HG03342 (cell line): ENCODE measurements around the gene PAFAH1B1.
"Not testable (repeated sequence)": the region's sequence is repeated elsewhere in the genome, so short reads cannot be mapped to it uniquely, and the experiment has no call there.

ENCODE experiments used
- ATAC-seq: cut with Tn5 transposase; IDR thresholded peaks from one replicate; pipeline ENCODE4 v1.9.1; 2021; ENCODE audit warnings: mild to moderate bottlenecking, moderate library complexity; ENCODE audit not compliant: unreplicated experiment

The PAFAH1B1 gene

DNA sequence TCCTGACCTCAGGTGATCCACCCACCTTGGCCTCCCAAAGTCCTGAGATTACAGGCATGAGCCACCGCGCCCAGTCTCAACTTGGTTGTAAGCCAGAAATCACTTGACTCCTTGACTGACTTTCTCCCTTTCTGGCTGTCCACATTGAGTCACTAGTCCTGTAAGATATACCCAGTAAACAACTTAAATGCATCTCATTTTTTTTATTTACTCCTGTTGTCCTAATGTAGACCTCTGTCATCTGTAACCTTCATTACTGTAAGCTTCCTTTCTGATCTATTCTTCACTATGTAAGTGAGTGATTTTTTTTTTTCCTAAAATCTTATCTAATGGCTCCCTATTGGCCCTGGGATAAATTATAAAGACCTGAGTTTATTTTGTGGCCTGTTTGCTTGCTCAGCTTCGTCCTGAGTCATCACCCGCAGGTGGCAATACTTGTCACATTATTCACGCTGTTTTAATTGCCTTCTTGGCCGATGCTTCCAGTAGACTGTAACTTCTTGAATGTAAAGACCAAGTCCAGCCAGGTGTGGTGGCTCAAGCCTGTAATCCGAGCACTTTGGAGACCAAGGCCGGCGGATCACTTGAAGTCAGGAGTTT, 41.0 kb downstream of the PAFAH1B1 start:
- no peak for ATAC-seq

DNA sequence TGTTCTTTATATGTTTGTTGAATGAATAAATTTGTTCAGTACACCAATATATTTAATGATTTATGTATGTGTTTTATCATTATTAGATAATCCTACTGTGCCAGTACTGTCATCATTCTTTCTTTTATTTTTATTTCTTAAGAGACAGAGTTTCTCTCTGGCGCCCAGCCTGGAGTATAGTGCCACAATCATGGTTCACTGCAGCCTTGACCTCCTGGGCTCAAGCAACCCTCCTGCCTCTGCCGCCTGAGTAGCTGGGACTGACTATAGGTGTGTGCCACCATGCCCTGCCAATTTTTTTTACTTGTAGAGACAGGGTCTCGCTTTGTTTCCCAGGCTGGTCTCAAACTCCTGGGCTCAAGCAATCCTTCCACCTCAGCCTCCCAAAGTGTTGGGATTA, 41.8 kb downstream of the PAFAH1B1 start:
- no peak for ATAC-seq

DNA sequence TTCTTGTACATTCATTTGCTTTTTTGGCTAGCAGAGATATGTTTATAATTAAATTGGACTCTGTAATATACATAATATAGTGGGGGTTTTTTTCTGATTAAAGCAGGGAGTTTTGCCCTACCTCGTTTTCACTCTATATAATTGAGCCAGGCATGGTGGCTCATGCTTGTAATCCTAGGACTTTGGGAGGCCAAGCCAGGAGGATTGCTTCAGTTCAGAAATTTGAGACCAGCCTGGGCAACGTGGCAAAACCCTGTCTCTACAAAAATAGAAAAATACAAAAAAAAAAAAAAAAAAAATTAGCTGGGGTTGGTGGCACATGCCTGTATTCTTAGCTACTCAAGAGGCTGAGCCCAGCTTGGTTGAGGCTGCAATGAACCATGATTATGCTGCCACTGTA, 42.2 kb downstream of the PAFAH1B1 start:
- ATAC-seq, result no peak

DNA sequence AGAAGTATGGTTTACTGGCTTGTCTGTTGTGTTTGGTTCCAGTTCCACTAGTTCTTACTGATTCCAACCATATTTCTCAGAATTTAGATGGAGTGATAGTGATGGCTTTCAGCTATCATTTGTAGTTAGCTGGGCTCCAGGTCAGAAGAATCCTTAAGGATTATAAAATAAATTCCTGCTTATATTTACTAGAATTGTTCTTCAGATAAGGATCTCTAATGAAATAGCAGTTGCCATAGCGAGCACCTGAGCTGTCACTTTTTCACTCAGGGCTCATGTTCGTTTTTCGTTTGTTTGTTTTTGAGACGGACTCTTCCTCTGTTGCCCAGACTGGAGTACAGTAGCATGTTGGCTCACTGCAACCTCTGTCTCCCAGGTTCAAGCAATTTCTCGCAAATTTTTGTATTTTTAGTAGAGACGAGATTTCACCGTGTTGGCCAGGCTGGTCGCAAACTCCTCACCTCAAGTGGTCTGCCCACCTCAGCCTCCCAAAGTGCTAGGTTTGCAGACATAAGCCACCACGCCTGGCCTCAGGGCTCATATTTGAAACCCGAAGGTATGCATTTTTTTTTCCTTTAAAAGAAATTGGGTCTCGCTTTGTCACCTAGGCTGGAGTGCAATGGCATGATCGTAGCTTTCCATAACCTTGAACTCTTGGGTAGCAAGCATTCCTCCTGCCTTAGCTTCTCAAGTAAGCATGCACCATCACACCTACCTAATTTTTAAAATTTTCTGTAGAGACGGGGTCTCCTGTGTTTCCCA, 42.9 kb downstream of the PAFAH1B1 start:
- ATAC-seq, result no peak

DNA sequence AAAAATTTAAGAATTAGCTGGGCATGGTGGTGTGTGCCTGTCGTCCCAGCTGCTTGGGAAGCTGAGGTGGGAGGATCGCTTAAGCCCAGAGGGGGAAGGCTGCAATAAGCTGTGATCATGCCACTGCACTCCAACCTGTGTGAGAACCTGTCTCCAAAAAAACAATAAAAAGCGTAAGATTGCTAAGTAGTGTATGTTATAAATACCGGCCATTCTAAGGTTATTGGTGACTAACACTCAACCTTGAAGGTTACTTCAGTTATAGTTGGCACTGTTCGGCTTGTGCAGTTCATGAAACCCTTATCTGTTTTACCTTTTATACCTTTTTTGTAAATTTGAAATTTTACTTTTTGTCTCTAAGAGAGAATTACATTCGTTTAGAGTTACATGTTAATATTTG, 44.0 kb downstream of the PAFAH1B1 start:
- no peak for ATAC-seq

DNA sequence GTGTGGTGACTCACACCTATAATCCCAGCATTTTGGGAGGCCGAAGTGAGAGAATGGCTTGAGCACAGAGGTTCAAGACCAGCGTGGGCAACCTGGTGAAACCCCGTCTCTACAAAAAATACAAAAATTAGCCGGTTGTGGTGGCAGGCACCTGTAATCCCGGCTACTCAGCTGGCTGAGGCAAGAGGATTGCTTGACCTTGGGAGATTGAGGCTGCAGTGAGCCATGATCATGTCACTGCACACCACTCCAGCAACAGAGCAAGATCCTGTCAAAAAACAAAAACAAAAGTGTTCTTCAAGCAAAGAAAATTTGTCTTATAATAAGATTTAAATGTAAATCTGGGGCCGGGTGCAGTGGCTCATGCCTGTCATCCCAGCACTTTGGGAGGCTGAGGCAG, 51.5 kb downstream of the PAFAH1B1 start:
- ATAC-seq, result no peak

DNA sequence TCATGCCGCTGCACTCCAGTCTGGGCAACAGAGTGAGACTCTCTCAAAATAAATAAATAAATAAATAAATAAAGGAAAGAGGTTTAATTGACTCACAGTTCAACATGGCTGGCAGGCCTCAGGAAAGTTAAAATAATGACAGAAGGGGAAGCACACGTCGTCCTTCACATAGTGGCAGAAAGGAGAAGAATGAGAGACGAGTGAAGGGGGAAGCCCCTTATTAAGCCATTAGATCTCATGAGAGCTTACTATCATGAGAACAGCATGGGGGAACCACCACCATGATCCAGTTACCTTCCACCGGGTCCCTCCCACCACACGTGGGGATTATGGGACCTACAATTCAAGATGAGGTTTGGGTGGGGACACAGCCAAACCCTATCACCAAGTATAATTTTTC, 54.5 kb downstream of the PAFAH1B1 start:
- no peak for ATAC-seq

DNA sequence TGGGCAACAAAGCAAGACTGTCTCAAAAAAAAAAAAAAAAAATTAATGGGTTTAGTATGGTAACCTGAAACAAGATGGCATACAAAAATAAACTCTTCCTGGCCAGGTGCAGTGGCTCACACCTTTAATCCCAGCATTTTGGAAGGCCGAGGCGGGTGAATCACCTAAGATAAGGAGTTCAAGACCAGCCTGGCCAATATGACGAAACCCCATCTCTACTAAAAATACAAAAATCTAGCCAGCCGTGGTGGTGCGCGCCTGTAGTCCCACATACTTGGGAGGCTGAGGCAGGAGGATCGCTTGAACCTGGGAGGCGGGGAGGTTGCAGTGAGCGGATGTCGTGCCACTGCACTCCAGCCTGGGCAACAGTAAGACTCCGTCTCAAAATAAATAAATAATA, 55.7 kb downstream of the PAFAH1B1 start:
- no peak for ATAC-seq

DNA sequence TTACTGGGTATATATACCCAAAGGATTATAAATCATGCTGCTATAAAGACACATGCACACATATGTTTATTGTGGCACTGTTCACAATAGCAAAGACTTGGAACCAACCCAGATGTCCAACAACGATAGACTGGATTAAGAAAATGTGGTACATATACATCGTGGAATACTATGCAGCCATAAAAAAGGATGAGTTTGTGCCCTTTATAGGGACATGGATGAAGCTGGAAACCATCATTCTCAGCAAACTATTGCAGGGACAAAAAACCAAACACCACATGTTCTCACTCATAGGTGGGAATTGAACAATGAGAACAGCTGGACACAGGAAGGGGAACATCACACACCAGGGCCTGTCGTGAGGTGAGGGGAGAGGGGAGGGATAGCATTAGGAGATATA, 59.5 kb downstream of the PAFAH1B1 start:
- ATAC-seq, result not testable (repeated sequence)

DNA sequence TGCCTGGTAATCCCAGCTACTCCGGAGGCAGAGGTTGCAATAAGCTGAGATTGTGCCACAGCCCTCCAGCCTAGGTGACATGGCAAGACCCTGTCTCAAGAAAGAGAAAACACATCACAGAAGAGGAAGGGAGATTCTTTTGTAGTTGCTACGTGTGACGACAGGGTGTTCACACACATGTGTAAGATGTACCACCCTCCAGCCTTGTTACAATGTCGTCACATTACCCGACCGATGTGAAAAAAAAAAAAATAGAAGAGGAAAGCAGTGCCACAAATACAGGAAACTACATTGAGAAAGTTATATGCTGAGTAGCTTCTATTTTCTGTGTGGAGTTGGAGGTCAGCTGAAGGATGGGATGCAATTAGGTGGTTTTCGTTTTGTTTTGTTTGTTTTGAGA, 62.1 kb downstream of the PAFAH1B1 start:
- no peak for ATAC-seq

DNA sequence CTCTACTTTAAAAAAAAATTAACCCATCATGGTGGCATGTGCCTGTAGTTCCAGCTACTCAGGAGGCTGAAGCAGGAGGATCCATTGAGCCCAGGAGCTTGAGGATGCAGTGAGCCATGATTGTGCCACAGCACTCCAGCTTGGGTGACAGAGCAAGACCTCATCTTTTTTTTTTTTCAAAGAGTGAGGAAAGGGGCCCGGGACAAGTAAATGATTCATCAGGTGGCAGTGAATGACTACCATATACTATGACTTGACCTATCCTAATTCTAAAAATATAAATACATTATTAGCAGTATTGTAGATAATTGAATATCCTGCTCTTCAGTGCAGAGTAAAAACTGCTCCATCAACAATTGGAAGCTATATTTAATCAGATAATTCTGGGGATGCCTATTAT, 62.8 kb downstream of the PAFAH1B1 start:
- ATAC-seq, result no peak

DNA sequence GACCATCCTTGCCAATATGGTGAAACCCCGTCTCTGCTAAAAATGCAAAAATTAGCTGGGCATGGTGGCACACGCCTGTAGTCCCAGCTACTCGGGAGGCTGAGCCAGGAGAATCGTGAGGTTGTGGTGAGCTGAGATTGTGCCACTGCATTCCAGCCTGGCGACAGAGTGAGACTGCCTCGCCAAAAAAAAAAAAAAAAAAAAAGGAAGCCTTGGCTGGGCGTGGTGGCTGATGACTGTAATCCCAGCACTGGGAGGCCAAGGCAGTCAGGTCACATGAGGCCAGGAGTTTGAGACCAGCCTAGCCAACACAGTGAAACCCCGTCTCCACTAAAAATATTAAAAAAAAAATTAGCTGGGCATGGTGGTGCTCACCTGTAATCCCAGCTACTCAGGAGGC, 65.9 kb downstream of the PAFAH1B1 start:
- not testable (repeated sequence) for ATAC-seq

DNA sequence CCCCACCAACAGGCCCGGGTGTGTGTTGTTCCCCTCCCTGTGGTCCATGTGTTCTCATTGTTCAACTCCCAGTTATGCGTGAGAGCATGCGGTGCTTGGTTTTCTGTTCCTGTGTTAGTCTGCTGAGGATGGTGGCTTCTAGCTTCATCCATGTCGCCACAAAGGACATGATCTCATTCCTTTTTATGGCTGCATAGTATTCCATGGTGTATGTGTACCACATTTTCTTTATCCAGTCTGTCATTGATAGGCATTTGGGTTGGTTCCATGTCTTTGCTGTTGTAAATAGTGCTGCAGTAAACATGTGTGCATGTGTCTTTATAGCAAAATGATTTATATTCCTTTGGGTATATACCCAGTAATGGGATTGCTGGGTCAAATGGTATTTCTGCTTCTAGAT, 67.0 kb downstream of the PAFAH1B1 start:
- ATAC-seq, result not testable (repeated sequence)

DNA sequence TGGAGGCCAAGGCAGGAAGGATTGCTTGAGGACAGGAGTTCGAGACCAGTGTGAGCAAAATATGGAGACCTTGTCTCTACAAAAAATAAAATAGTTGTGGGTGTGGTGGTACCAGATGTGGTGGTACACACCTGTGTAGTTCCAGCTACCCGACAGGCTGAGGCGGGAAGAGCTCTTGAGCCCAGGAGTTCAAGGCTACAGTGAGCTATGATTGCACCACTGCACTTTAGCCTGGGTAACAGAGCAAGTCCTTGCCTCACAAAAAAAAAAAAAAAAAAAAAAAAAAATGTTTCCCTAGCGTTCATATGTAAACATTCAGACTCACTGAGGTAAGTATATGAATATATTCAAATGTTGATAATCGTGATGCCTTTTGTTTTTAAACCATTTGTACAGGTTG, 78.6 kb downstream of the PAFAH1B1 start:
- ATAC-seq, result no peak

DNA sequence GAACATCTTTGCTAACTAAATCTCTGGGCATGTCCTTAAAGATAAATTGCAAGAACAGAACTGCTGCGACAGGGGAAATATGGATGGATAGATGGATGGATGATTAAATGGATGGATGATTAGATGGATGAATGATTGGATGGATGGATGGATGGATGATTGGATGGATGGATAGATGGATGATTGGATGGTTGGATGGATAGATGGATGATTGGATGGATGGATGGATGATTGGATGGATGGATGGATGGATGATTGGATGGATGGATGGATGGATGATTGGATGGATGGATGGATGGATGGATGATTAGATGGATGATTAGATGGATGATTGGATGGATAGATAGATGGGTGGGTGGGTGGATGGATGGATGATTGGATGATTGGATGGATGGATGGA, 85.8 kb downstream of the PAFAH1B1 start:
- ATAC-seq, result not testable (repeated sequence)

DNA sequence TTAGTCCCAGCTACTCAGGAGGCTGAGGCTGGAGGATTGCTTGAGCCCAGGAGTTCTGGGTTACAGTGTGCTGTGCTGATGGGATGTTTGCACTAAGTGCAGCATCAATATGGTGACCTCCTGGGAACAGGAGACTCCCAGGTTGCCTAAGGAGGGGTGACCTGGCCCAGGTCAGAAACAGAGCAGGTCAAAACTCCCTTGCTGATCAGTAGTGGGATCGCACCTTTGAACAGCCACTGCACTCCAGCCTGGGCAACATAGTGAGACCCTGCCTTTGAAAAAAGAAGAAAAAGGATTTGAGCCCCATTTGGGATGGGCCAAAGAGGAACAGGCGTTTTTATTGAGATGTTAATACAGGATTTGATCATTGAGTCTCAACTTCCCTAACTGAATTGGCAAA, 87.5 kb downstream of the PAFAH1B1 start:
- no peak for ATAC-seq

DNA sequence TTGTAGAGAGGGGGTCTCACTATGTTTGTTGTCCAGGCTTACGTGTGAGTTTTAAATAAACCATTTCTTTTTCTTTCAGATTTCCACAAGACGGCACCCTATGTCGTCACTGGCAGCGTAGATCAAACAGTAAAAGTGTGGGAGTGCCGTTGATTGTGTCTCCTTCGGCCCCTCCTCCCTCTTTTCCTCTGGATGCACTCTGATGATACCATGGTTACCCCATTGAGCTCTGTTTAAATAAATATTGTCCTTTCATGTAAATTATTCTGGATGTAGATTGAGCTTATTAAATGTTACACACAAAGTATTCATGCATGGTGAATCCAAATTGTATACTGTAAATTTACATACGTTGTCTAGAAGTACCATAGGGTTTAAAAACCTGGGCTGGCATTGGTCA, 88.2 kb downstream of the PAFAH1B1 start:
- no peak for ATAC-seq

DNA sequence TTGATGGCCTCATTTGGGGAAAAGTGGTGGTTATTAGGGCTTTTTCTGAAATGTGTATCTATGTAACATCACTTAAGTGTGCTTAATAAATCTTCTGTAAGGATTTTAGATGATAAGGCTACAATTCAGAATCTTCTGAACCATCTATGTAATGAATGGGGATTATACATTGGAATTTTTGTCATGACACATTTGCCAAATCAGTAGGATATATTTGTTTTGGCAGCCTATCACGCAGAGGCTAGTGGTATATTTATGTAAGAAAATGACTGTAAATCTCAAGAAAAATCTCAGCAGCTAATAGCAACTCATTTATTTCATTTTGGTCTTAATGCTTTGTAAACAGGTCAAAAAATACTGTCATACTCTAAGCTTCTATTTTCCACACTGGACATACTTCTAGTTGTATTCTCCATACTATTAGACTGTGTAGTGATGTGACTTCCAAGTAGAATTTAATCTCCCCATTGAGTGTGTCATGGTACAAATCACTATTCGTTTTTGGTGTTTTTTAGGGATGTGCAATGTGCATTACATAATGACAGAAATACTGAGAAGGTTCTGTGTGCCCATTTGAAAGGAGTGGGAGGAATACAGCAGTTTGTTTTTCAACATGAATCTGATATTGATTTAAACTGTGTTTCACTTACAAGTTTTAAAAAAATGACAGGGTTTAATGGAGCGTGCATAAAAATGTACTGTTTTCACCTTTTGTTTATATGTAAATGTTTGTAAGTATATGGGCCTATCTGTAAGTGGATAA, 88.9 kb downstream of the PAFAH1B1 start:
- no peak for ATAC-seq

DNA sequence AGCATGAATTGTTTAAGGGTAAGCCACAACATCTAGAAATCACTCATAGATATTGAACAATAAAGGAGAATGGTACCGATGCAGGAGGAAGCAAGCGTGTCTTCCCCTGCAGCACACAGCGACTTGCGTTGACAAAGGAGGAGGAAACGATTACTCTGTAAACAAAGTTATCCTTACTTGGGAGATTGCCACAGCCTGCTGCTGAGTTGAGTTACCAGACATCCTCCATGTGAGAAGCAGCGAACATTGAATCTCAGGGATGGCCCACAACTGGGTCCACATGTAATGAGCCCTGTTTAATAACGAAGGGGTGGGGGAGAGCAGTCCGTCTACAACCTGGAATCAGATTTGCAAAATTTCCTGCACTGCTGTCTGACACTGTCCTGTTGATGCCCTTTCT, 90.5 kb downstream of the PAFAH1B1 start:
- ATAC-seq, result no peak

DNA sequence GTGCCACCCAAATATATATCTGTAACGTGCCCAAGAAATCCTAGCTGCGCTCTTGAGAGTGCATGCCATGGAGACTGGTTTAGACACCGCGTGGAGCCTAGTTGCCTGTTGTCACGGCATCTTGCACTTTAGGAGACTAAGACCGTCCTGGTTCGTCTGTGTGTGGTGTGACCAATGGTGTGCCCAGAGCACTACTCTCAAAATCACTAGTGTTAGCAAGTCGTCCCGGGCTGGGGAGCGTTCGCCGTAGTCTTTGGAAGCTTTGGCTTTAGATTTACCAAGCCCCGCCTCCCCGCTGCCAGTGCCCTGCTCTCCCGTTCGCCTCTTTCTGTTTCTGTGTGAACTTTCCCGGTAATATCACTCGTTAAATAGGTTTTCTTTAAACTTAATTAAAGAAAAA, 91.1 kb downstream of the PAFAH1B1 start:
- no peak for ATAC-seq

DNA sequence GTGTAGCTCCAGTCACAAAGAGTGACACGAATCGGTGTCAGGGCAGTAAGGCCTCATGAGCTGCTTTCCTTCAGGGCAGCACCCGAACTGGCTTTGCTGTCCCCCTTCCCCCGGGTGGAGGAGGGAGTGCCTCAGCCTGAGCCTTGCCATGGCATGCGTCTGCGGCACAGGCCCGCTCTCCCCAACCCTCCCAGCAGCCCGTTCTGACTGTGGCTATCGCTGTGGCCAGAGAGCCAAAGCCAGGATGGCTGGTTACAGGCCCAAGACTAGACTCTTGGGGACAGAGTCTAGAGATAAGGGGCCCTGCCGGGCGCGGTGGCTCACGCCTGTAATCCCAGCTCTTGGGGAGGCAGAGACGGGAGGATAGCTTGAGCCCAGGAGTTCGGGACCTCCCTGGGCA, 92.2 kb downstream of the PAFAH1B1 start:
- ATAC-seq, result no peak

DNA sequence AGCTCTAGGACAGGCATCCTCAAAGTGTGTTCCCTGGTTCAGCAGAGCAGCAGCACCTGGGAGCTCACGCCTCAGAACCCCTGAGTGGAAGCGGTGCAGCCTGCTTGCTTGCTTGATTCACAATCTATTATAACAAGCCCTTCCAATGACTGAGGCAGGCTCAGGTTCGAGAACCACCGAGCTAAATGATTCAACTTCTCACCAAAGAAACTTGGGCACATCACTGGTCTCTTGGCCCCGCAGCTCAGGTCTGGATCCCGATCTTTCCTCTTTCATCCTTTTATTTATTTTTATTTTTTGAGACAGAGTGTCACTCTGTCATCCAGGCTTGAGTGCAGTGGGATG, 93.6 kb downstream of the PAFAH1B1 start:
- no peak for ATAC-seq
